GM12892 (cell line): ENCODE data around the gene ST3GAL5.
A peak's percentile ranks its signal among the peaks of the same experiment; 100 is the strongest.
"Not testable (repeated sequence)": the region's sequence is repeated elsewhere in the genome, so short reads cannot be mapped to it uniquely, and the experiment has no call there.

Experiments used
- DNase-seq: peaks from one replicate; pipeline ENCODE4 v3.0.0; 2011; ENCODE audit not compliant: insufficient read length
- FAIRE-seq: peaks from 2 replicates; lab custom pipeline; 2011; peaks lifted over from hg19 to GRCh38; lab: Jason Lieb, UNC
- POLR2A ChIP-seq: IDR thresholded peaks from 2 replicates; pipeline ENCODE4 v1.6.1; 2011; ENCODE audit warnings: low read depth, low read length, control low read depth
- POLR2AphosphoS5 ChIP-seq: IDR thresholded peaks from 2 replicates; pipeline ENCODE4 v1.6.1; 2011; ENCODE audit warnings: low read depth, low read length, control low read depth
- TAF1 ChIP-seq: IDR thresholded peaks from 2 replicates; pipeline ENCODE4 v1.6.1; 2011; ENCODE audit warnings: low read depth, mild to moderate bottlenecking, control low read depth, low read length, borderline replicate concordance

Gene ST3GAL5

GRCh38 chr2:85887566-85888019 is 1.2 kb downstream of the ST3GAL5 start:
- TF ChIP-seq POLR2AphosphoS5 = no peak
- TF ChIP-seq POLR2A = no peak
- no peak for DNase-seq

GRCh38 chr2:85886590-85886989 is 2.2 kb downstream of the ST3GAL5 start:
- DNase-seq = no peak
- no peak for FAIRE-seq
- no peak for TF ChIP-seq POLR2A
- no peak for TF ChIP-seq TAF1
- no peak for TF ChIP-seq POLR2AphosphoS5

More at GRCh38 chr2:85887566-85888019, 1.2 kb downstream of the ST3GAL5 start:
- peak; percentile 36 for FAIRE-seq

GRCh38 chr2:85886141-85886540 is 2.6 kb downstream of the ST3GAL5 start:
- TF ChIP-seq POLR2AphosphoS5 (no peak), POLR2A (no peak), TAF1 (no peak)
- DNase-seq = no peak
- no peak for FAIRE-seq

GRCh38 chr2:85881781-85882180 is 7.0 kb downstream of the ST3GAL5 start:
- not testable (repeated sequence) for FAIRE-seq, DNase-seq

GRCh38 chr2:85880716-85881328 is 8.0 kb downstream of the ST3GAL5 start:
- DNase-seq, FAIRE-seq: not testable (repeated sequence)

- FAIRE-seq = no peak
- TF ChIP-seq POLR2A (no peak), POLR2AphosphoS5 (no peak), TAF1 (no peak)
- no peak for DNase-seq
Measured at GRCh38 chr2:85878719-85879370, 9.9 kb downstream of the ST3GAL5 start.

GRCh38 chr2:85875350-85876050 is 13.3 kb downstream of the ST3GAL5 start:
- DNase-seq = no peak
- no peak for TF ChIP-seq POLR2AphosphoS5
- no peak for TF ChIP-seq POLR2A
- no peak for TF ChIP-seq TAF1
- FAIRE-seq = no peak

GRCh38 chr2:85873679-85874078 is 15.1 kb downstream of the ST3GAL5 start:
- DNase-seq (no peak), FAIRE-seq (no peak)
- TF ChIP-seq POLR2A (no peak), POLR2AphosphoS5 (no peak), TAF1 (no peak)

- no peak for DNase-seq
- TF ChIP-seq POLR2AphosphoS5 (no peak), POLR2A (no peak), TAF1 (no peak)
- peak; percentile 38 for FAIRE-seq
Measured at GRCh38 chr2:85872536-85873161, 16.1 kb downstream of the ST3GAL5 start.

GRCh38 chr2:85871494-85872164 is 17.2 kb downstream of the ST3GAL5 start:
- no peak for FAIRE-seq
- DNase-seq = no peak
- TF ChIP-seq POLR2A (no peak), TAF1 (no peak), POLR2AphosphoS5 (no peak)

GRCh38 chr2:85868822-85869221 is 20.0 kb downstream of the ST3GAL5 start:
- TF ChIP-seq POLR2A (no peak), TAF1 (no peak), POLR2AphosphoS5 (no peak)
- DNase-seq (no peak), FAIRE-seq (no peak)
